Limb (tissue), 2 donors: ENCODE measurements around the gene GAN.
"Not testable (repeated sequence)": the region's sequence is repeated elsewhere in the genome, so short reads cannot be mapped to it uniquely, and the experiment has no call there.

Experiments
- DNase-seq, 2 donors: peaks; one replicate each; pipeline ENCODE4 v3.0.0-alpha.2; 2016; ENCODE audit errors: extremely low spot score in 2 of 2

Gene GAN

DNA sequence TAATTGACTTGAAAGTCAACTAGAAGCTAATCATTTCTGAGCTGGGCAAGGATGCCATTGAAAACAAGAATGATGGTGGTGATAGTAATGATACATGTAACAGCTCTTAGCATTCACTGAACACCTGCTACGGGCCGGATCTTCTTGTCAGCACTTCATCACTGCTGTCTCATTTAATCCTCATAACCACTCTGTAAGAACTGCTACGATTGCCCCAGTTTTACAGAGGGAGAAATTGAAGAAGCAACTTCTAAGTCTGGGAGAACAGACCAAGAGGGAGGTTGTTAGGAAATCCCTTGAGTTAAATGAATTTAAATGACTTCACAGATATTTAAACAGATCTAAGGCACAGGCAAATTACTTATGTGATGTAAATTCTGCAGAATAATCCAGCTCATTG, 7.0 kb upstream of the GAN start:
- DNase-seq: no peak

DNA sequence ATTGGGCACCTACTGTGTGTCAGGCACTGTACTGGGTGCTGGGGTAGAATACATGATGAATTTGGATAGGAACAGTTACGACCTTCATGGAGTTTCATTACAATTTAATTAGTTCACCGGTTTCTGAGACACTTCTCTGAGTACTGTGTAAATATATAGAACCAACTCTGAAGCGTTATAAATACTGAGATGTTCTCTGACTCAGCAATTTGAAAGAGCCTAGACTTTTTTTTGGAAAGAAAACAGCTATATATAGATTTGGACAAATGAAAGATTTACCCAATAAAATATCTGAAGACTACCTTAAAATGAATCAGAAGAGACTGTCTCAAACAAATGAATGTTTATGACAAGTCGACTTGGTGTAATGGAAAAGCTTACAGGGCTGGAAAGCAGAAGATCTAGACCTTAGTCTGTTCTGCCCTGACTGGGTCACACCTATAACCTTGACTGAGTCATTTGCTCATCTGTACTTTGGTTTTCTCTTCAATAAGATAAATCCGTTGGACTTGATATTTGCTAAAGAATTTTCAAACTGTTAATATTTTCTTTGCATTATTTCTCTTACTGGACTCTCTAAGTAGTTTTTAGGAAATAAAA, 4.6 kb upstream of the GAN start:
- DNase-seq: no peak

DNA sequence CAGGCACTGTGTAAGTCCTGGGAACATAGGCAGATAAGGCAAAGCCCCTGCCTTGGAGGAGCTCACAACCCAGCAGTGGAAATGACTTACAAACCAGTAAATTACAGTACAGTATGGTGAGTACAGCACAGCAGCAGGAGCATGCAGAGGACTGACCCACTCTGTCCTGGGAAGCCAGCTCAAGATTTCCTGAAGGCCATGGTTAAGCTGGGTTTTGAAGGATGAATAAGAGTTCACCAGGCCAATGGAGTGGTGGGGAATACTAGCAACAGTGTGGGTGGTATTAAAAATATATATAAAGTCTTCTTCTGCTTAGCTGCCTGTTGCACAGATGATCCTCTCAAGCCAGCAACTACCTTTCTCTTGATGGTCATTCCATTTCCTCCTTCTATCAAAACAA, 3.0 kb upstream of the GAN start:
- no peak for DNase-seq

DNA sequence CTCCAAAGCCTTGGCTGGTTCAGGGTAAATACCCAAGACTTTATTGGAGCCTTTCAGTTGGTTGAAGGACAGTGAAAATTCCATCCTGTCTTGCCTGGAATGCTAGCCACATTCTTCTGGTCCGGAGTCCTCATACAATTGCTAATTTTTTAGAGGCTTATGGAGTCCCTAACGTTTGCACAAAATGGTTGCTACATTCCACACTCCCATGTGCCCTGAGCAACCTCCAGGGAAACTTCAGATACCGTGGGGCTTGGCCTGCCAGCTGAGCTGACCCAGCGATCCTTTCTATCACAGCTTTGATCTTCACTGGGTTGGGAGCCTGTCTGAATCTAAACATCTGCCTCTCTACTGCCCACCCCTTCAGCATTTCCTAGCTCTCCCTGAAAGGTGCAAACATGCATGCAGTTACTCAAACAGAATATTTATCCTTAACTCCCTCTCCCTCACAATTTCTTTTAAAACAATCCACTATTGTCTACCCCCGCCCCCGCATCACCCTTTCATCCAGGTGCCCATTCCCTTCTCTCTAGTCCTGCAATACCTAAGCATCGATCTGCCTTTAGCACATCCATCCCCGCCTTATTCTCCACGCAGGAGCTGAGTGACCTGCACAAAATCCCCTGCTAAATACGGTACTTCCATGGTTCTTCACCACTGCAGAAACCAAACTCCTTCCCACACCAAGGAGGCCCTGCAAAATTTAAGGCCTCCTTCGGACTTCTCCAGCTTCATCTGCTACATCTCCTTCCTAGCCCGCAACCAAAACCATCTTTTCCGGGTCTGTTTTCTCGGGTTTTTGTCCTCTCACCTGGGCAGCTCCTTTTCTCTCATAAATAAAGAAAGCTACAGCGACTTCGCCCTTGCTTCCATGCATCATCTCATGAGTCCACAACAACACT, 810 bp upstream of the GAN start:
- DNase-seq: no peak

DNA sequence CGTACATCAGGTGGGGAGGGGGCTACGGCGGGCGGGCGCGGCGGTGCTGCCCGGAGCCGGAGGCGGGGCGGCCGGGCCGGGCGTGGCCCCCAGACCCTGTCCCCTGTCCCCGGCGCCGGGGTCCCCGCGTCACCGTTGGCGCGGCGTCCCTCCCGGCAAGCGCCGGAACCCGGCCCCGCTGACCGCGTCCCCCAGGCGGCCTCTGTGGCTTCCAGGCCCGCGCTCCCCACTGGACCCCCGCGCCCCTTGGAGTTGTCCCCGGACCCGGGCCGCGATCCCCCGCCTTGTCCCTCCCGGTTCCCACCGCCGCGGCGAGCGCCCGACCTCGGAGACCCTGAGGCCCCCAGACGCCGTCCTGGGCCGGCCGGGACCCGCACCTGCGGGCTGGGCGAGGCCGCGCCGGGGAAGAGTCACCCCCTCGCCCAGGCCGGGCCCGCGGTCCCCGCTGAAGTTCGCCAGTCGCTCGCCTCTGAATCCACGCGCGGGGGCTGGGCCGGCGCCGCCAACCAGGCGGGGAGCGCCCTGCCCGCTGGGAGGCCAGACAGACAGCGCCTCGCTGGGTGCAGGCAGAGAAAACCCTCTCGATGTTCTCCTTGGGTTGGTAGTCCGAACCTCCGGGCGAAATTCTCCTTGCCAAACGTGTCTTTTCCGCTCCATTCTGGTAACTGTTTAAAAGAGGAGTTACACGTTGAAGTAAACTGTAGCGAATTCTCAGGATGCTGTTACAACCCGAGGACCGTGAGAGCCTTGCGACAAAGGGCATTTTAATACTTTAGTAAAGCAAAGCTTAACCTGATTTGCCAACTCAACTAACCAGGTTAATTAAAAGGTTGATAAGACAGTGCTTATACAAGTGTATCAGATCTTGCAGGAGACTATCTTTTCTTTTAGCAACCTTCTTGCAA, 761 bp downstream of the GAN start:
- peak in 1 of 2 donors; percentile 65 for DNase-seq

DNA sequence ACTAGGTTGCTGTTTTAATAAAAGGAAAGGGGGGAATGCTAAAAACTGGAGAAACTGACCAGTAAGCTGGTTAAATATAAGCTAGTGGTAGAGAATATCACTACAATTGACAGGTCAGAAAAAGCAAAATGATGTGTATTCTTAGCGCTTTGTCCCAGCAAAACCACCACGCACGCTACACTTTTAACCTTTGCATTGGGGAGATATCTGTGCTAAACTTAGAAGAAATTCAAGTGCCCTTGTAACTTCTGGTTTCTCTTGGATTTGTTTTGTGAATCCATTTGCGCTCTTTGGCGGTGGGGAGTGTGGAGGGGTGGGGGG, 1.4 kb downstream of the GAN start:
- no peak for DNase-seq

DNA sequence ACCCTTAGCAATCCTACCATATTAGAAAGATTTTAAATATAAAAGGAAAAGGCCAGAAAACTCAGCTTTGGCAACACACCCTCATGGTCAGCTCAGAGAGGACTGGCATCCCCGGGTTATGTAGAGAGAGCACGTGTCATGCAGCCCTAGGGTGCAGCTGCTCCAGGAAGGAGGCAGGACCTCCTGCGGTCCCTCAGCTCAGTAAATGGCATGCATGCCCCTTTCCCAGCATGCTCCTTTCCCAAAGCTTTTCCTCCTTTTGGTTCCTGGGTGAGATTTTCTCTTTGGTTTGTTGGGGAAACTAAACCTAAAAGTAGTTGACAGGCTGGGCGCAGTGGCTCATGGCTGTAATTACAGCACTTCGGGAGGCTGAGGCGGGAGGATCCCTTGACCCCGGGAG, 3.9 kb downstream of the GAN start:
- no peak for DNase-seq

DNA sequence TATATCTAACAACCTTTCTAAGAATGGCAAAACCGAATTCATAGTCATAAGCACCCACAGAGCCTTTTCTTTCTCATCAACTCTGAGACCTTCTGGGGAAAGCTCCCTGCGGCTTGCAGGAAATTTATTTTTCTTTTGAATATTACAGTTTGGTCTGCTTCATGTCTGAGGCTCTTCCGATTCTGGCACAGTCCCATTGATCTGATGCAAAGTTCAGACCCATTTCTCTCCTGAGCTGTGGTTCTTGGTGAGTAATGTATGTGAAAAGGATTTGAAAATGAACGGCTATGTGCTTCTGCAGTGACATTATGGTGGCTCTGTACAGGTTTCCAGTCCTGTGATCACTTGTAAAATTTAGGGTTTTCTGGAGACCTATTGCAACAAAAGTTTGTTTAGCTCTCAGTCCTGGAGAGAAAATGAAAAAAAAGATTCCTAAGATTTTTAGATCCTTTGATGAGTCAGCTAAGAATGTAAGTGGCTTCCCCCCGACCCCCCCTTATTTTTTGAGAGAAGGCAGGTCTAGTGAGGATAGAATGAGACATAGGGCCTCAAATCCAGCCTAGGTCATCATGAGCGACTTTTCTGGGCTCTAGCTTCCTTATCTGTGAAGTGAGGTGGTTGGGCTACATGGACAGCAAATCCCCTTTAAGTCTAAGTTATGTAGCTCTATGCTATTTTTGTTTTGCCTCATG, 4.6 kb downstream of the GAN start:
- no peak for DNase-seq

DNA sequence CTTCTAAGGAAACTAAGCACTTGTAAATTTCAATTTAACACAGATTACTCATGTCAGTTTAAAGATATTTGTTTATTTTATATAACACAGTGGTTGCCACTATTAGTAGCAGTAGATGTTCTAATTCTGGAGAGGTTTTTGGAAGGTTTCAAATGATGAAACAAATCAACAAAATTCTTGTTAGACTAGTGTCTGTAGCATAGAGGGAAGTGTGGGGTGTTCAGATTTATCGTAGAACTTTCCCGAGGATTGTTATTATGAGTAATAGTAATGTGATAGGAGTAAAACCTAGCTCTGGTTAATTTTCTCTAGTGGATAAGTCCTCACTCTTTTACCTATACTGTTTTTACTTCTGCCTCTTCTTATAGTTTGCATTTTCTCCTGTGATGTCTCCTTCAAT, 6.3 kb downstream of the GAN start:
- no peak for DNase-seq

DNA sequence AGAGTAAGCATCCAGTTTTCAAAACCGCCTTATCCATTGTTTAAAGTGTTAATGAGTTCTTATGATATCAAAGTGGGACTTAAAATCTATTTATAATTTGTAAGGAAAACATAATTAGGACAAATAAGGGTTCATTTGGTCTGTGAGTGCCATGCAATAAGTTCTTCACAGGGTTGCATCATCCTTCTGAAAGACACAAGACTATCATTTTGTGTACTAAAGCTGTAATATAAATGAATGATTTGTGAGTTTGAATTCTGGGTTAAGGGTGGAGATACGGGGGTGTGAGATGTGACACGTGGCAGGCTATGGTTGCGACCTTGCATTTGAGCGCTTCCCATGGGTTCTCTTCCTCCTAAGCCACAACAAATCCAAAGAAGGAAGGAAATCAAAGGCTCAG, 6.8 kb downstream of the GAN start:
- no peak for DNase-seq

DNA sequence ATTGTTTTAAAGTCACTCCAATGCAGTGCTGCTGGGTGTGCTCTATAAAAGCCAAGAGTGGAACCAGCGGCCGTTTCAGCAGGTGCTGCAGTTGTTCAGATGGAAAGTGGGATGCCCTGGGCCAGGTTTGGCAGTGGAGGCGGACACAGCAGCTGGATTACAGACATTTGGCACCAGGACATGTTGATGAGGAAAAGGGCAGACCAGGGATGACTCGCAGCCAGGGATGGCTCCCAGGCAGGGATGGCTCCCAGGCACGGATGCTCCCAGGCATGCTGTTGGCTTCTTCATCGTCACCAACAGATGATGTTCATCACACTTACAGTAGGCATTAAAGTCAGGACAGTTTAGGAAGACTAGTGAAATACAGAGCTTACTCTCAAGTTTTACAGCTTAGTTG, 10.0 kb downstream of the GAN start:
- no peak for DNase-seq

DNA sequence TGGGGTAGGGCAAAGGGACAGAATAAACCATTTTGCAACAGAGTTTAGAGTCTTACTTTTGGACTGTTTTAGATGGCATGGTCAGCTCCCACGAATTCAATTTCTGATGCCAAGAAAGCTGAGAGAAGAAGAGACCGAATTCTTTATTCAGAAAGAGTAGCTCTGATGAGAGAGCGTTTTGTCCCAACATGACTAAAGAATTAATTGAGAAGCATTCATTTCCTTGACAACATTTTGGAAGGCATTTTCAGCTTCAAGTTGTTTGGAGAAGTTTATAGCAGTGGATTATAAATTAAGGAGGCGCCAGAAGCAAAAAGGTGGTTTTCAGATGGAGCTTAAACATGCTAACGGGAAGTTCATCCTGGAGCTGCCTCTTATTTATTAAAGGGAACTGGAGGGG, 12.2 kb downstream of the GAN start:
- DNase-seq: no peak

DNA sequence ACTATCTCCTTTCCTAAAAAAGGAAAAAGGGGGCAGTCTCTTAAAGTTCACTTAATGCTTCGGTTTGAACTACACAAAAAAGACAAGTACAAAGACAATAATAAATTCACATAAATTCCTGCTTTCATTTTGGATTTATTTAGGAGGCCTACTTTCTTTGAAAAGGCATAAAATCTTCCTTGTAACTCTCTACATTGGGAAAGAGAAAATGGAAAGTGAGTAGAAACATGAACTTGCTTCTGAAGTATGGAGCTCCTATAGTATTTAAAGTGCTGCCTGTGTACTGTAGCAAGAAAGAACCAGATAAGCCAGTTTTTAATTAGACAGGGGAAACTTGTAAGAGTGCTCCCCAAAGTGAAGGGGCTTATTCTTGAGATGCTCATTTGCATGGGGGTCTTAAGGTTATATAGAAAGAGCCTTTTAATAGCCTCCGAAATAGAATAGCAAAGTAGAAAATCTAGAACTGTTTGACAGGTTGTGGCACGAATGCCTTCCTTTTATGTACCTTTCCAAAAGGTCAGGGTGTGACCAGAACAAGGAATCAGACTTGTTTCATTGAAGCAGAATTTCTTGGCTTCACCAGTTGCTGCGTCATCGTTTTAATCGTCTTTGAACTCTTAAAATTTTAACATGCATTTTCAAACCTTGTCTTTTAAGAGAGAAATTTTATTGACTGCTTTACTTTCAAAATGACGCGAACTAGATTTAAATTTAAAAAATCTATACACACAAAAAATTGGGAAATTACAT, 12.9 kb downstream of the GAN start:
- no peak for DNase-seq

DNA sequence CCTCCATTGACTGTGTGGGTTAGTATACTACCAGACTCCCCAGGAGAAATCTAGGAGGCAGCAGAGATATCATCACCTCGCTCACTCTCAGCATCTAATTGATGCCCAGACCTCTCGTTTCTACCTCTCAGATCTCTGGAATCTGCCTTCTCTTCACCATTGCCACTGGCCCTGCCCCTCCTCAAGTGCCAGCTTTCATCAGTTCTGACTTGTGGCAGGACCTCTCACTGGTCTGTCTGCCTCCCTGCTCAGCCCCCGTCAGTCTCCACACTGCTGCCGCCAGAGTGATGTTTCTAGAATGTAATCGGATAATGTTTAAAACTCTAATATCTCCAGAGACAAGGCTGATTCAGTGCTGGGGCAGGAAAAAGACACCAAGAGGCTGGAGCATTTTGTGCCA, 15.2 kb downstream of the GAN start:
- no peak for DNase-seq

DNA sequence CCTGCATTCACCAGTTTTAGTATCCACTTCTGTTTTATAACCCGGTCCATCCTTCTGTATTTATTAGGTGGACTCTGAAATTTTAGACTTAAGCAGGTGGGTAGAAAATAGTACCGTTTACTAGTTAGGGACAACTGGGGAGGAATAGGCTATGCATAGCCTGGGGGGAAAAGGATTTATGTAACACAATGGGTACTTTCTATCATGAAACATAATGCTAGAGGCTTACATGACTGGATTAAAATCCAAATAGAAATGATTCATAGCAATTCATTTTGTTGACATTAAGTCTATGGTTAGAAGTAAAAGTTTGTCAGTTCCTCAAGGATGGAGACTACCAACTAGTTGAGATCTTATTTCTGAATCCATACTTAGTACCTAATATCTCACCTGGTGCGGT, 18.6 kb downstream of the GAN start:
- no peak for DNase-seq

DNA sequence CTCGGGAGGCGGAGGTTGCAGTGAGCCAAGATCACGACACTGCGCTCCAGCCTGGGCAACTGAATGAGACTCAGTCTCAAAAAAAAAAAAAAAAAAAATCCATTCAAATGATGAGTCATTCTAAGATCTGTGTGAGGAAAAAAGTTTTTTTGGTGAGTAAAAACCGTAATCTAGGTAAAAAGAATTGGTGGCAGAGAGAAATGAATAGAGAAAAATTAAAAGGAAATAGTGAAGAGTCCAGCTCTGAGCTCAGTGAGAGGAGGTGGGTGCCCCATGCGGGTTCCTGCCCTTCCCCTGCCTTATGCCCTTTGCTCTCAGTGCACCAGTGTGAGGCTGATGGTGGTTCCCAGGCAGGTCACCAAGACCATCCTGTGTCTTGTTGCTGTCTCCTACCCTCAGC, 20.9 kb downstream of the GAN start:
- no peak for DNase-seq

DNA sequence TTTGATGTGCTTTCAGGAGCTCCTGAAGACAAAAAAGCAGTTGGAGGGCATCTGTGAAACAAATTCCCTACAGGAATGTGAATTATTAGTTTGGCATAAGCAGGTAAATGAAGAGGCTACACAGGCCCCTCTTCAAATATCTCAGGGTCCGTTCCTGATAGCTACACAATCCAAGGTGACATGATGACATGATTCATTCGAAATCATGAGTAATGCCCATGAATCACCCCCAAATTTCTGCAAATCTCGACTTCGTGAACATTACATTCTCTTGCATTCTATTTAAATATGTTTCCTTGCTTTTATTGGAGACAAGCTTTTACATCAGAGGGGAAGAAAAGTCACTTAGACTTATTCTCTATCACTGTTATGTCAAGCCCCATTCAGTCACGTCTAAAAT, 22.3 kb downstream of the GAN start:
- no peak for DNase-seq

DNA sequence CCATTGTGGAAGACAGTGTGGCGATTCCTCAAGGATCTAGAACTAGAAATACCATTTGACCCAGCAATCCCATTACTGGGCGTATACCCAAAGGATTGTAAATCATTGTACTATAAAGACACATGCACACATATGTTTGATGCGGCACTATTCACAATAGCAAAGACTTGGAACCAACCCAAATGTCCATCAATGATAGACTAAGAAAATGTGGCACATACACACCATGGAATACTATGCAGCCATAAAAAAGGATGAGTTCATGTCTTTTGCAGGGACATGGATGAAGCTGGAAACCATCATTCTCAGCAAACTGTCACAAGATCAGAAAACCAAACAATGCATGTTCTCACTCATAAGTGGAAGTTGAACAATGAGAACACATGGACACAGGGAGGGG, 30.4 kb downstream of the GAN start:
- DNase-seq: not testable (repeated sequence)

DNA sequence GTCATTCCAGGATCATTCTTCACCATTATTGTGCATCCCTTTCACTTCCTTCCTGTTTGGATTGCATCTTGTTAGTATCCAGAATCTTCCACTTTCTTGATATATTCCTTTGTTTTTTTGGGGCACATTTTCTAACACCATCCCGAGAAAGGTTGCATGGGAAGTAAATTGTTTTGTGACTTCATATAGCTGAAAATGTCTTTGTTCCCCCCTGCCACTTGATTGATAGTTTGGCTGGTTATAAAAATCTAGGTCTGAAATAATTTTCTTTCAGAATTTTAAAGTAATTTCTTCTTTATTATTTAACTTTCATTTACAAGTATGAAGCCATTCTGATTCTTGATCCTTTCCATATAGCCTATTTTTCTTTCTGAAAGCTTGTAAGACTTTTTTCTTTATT, 32.7 kb downstream of the GAN start:
- DNase-seq: no peak

DNA sequence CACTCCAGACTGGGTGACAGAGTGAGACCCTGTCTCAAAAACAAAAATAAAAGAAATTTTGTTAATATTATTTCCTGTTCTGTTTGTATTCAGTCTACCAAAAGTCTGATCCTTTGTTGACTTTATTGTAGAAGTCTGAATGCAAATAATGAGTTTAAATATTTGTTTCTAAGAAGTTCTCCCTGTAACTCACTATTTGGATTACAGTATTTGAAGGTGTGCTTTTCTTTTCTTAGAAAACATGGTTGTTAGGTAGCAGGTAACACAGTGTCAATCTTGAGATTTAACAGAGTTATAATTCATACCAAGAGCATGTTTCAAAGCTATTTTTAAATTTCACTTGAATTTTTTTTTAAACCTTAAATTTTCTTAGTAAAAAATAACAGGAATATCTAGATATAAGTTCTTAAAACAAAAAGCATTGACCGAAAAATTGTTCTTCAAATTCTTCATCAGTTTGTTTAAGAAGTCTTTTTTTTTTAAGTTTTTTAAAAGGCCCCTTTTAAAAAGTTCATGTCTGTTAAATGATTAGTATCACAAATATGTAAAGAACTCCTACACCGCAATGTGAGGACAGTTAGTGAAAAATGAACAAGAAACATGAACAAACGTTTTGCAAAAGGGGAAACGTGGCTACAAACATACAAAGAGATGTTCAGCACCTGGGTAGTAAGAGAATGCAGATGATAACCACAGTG, 35.0 kb downstream of the GAN start:
- DNase-seq: no peak

DNA sequence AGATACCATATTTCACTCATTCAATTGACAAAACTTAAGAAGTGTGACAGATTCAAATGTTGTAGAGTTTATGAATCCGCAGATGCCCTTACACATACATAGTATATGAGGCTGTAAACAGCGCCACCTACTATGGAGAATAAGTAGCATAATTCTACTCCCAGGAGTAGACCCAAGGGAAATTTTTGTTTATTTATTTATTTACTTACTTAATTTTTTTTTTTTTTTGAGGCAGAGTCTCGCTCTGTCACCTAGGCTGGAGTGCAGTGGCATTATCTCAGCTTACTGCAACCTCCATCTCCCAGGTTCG, 35.5 kb downstream of the GAN start:
- DNase-seq: no peak
